OCI-LY1 (cell line): ENCODE measurements around the gene FAM161B.

Experiments used
- H2AFZ ChIP-seq: fragments of 200-600 bp; sonication (generic), shearing (Covaris generic); 2 replicates; pipeline ENCODE4 v1.6.0; 2014; ENCODE audit warnings: antibody characterized with exemption, mild to moderate bottlenecking, low read length
- H3F3A ChIP-seq: fragments of 200-600 bp; sonication (generic), shearing (Covaris generic); 2 replicates; pipeline ENCODE4 v1.6.0; 2014; ENCODE audit warnings: mild to moderate bottlenecking, antibody characterized with exemption, low read length, moderate library complexity; ENCODE audit not compliant: insufficient read depth
- H3K27ac ChIP-seq: fragments of 200-600 bp; sonication (generic); 2 replicates; pipeline ENCODE4 v1.5.1; 2014; ENCODE audit warnings: low read length, mixed run types, mild to moderate bottlenecking, low read depth; ENCODE audit not compliant: poor library complexity, severe bottlenecking
- H3K27me3 ChIP-seq: fragments of 200-600 bp; sonication (generic); 2 replicates; pipeline ENCODE4 v1.6.0; 2014; ENCODE audit warnings: antibody characterized with exemption, mild to moderate bottlenecking, low read length, moderate library complexity; ENCODE audit not compliant: insufficient read depth
- H3K36me3 ChIP-seq: fragments of 200-600 bp; sonication (generic); 2 replicates; pipeline ENCODE4 v1.6.1; 2014; ENCODE audit warnings: mild to moderate bottlenecking, antibody characterized with exemption, low read length, moderate library complexity, mixed read lengths; ENCODE audit not compliant: insufficient read depth
- H3K4me1 ChIP-seq: fragments of 200-600 bp; sonication (generic); 2 replicates; pipeline ENCODE4 v1.5.1; 2014; ENCODE audit warnings: mild to moderate bottlenecking, low read length, moderate library complexity; ENCODE audit not compliant: insufficient read depth, severe bottlenecking
- H3K4me2 ChIP-seq: fragments of 200-600 bp; sonication (generic), shearing (Covaris generic); 2 replicates; pipeline ENCODE4 v1.6.1; 2014; ENCODE audit warnings: low read length
- H3K4me3 ChIP-seq: fragments of 200-600 bp; sonication (generic); 2 replicates; pipeline ENCODE4 v1.5.1; 2014; ENCODE audit warnings: low read length, low read depth, mild to moderate bottlenecking, mixed read lengths; ENCODE audit not compliant: poor library complexity, severe bottlenecking
- H3K79me2 ChIP-seq: fragments of 200-600 bp; shearing (Covaris generic); 2 replicates; pipeline ENCODE4 v1.6.1; 2016; ENCODE audit warnings: mixed run types, low read length, mixed read lengths; ENCODE audit not compliant: insufficient read depth
- H3K9ac ChIP-seq: fragments of 200-600 bp; sonication (generic), shearing (Covaris generic); 2 replicates; pipeline ENCODE4 v1.6.1; 2014; ENCODE audit warnings: mild to moderate bottlenecking, low read length, mixed read lengths
- H3K9me2 ChIP-seq: fragments of 200-600 bp; sonication (generic), shearing (Covaris generic); 2 replicates; pipeline ENCODE4 v1.6.1; 2014; ENCODE audit warnings: low read depth, mild to moderate bottlenecking, low read length, mixed read lengths
- H3K9me3 ChIP-seq: fragments of 200-600 bp; shearing (Covaris generic); 2 replicates; pipeline ENCODE4 v1.6.1; 2014; ENCODE audit warnings: low read length, mixed read lengths
- H4K20me1 ChIP-seq: fragments of 200-600 bp; sonication (generic), shearing (Covaris generic); 2 replicates; pipeline ENCODE4 v1.6.0; 2016; ENCODE audit warnings: mild to moderate bottlenecking, low read length; ENCODE audit not compliant: insufficient read depth
- EZH2 ChIP-seq: fragments of 200-600 bp; sonication (generic), shearing (Covaris generic); IDR thresholded peaks from 2 replicates; pipeline ENCODE4 v1.8.0; 2017; ENCODE audit warnings: borderline replicate concordance, mixed run types, mild to moderate bottlenecking, antibody characterized with exemption, low read length, moderate library complexity, mixed read lengths
- TF ChIP-seq, protein P1 (sequence below): fragments of 200-600 bp; sonication (generic), shearing (Covaris generic); IDR thresholded peaks from 2 replicates; pipeline ENCODE4 v1.5.1; 2017; ENCODE audit warnings: mild to moderate bottlenecking, antibody characterized with exemption, low read length, moderate library complexity, mixed read lengths

The FAM161B gene

DNA sequence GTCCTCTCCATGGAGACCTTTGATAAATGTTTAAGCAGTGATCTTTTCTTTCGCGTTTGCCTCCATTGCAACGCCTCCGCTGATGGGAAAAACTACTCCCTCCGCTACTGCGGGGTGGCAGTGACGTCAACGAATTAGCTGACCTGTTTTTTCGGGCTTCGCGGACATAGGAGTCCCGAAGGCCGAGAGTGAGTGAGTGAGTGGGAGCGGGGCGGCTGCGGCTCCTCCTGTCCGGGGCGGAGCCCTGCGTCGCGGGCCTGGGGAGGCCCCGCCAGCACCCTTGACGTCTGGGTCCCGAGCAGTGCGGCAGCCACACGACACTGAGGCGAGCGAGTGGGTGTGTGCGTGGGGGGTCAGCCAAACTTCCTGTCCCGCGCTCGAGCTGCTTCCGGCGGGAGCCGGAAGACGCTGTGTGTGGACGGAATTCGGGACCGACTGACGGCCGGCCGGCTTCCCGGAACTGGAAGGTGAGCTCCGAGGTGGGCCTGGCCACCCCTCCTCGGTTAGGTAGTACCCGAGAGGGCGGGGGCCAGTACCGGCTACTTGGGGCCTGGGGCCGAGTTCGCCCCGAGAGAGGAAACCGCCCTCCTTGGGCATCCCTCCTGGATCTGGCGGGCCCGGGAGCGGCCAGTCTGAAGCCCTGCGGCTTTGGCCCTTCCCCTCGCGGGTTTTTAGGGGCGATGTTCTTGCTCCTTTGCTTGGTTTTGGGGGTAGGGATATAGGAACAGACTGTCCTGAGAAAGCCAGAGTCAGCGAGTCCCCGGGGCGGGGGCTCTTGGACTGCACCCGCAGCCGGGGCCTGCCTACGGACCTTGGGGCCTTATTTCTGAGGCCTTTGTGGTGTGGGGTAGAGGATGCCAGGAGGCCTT is 63.2 kb downstream of the FAM161B start, which contains the start of gene ZNF410:
ZNF410 (plus strand) TSS at position 411 of the 869 bp plus-strand sequence. CDS start 5,317 bp downstream, outside the sequence.
- no peaks in the 10 kb centered on the region for H3K27me3 ChIP-seq
- peak within 1 kb of the TSS; percentile 77 for H3K27ac ChIP-seq
- peaks cover 56% of the 10 kb centered on the region for H3K79me2 ChIP-seq
- H3K36me3 ChIP-seq, result peaks cover 3% of the 10 kb centered on the region; the same call in 1 of the 2 replicates
- H4K20me1 ChIP-seq, result no peaks in the 10 kb centered on the region
- TF ChIP-seq, protein P1, sequence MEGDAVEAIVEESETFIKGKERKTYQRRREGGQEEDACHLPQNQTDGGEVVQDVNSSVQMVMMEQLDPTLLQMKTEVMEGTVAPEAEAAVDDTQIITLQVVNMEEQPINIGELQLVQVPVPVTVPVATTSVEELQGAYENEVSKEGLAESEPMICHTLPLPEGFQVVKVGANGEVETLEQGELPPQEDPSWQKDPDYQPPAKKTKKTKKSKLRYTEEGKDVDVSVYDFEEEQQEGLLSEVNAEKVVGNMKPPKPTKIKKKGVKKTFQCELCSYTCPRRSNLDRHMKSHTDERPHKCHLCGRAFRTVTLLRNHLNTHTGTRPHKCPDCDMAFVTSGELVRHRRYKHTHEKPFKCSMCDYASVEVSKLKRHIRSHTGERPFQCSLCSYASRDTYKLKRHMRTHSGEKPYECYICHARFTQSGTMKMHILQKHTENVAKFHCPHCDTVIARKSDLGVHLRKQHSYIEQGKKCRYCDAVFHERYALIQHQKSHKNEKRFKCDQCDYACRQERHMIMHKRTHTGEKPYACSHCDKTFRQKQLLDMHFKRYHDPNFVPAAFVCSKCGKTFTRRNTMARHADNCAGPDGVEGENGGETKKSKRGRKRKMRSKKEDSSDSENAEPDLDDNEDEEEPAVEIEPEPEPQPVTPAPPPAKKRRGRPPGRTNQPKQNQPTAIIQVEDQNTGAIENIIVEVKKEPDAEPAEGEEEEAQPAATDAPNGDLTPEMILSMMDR, result no peak
- TF ChIP-seq EZH2, result no peak
- H3K9me3 ChIP-seq, result no peaks in the 10 kb centered on the region
- H3F3A ChIP-seq, result peaks cover 3% of the 10 kb centered on the region; the same call in 1 of the 2 replicates
- peak within 1 kb of the TSS; percentile 97 for H3K9ac ChIP-seq
- no peaks in the 10 kb centered on the region for H3K9me2 ChIP-seq
- H2AFZ ChIP-seq, result peak within 1 kb of the TSS; percentile 71
- peak within 1 kb of the TSS; percentile 87 for H3K4me2 ChIP-seq
- peaks cover 37% of the 10 kb centered on the region for H3K4me1 ChIP-seq
- peak within 1 kb of the TSS; percentile 97 for H3K4me3 ChIP-seq

DNA sequence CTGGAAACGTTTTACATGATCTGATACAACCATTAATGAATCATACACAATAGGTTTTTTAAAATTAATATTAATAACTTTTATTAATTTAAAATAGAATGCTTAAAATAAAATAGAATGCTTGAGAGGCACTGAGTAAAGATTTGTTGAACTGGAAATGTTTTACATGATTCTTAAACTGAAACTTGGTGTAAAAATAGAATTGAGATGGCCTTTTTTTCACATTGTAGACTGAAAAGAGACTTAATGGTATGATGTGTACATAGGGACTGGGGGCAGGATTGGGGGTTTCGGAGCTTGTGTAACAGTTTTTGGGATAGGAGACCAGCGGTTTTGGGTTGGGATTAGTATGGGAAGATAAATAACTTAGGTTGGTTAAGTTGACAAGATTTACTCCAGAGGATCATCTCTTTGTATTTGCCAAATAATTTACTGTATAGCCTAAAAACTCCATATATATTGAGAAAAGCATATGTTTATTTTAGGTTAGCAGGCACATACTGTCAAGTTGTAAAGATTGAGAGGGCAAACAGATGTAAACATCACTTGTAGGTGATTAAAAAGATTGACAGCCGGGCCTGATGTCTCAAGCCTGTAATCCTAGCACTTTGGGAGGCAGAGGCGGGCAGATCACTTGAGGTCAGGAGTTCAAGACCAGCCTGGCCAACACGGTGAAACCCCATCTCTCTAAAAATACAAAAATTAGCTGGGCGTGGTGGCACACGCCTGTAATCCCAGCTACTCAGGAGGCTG is 65.3 kb downstream of the FAM161B start:
- Histone ChIP-seq H3K4me2 (peak overlapping the region; percentile 87), H3K79me2 (peaks cover 36% of the 10 kb centered on the region), H3K9ac (no peak overlapping the region; the same call in 1 of the 2 replicates)

More for the DNA sequence above, 65.3 kb downstream of the FAM161B start:
- no peaks in the 10 kb centered on the region for H3K27me3 ChIP-seq
- no peaks in the 10 kb centered on the region for H3K9me2 ChIP-seq
- H2AFZ ChIP-seq, result no peak overlapping the region
- no peaks in the 10 kb centered on the region for H4K20me1 ChIP-seq
- H3K4me1 ChIP-seq, result peaks cover 37% of the 10 kb centered on the region
- no peaks in the 10 kb centered on the region for H3K9me3 ChIP-seq
- TF ChIP-seq, protein P1, result no peak
- TF ChIP-seq EZH2, result no peak
- H3F3A ChIP-seq, result peaks cover 3% of the 10 kb centered on the region; the same call in 1 of the 2 replicates
- H3K36me3 ChIP-seq, result no peaks in the 10 kb centered on the region
- H3K27ac ChIP-seq, result peak overlapping the region; percentile 42
- peak overlapping the region; percentile 97 for H3K4me3 ChIP-seq
